DOHH2 (cell line): ENCODE measurements around the gene ADIPOR2.
A peak's percentile ranks its signal among the peaks of the same experiment; 100 is the strongest.
"Not testable (repeated sequence)": the region's sequence is repeated elsewhere in the genome, so short reads cannot be mapped to it uniquely, and the experiment has no call there.

Experiments used
- H3F3A ChIP-seq: fragments of 200-600 bp; sonication (generic), shearing (Covaris generic); 2 replicates; pipeline ENCODE4 v1.6.0; 2016; ENCODE audit warnings: antibody characterized with exemption, mild to moderate bottlenecking; ENCODE audit not compliant: control insufficient read depth, insufficient read depth
- H3K27ac ChIP-seq: fragments of 200-600 bp; sonication (generic); 2 replicates; pipeline ENCODE4 v1.5.1; 2014; ENCODE audit warnings: low read depth, mild to moderate bottlenecking, low read length, moderate library complexity
- H3K27me3 ChIP-seq: fragments of 200-600 bp; sonication (generic); 2 replicates; pipeline ENCODE4 v1.6.1; 2014; ENCODE audit warnings: mild to moderate bottlenecking, low read length, mixed read lengths; ENCODE audit not compliant: control insufficient read depth
- H3K36me3 ChIP-seq: fragments of 200-600 bp; sonication (generic); 2 replicates; pipeline ENCODE4 v1.6.1; 2014; ENCODE audit warnings: mild to moderate bottlenecking, low read length, moderate library complexity, mixed read lengths; ENCODE audit not compliant: control insufficient read depth
- H3K4me1 ChIP-seq: fragments of 200-600 bp; sonication (generic); 2 replicates; pipeline ENCODE4 v1.6.1; 2014; ENCODE audit warnings: mild to moderate bottlenecking, low read length, mixed read lengths; ENCODE audit not compliant: control insufficient read depth
- H3K4me2 ChIP-seq: fragments of 200-600 bp; sonication (generic); 2 replicates; pipeline ENCODE4 v1.6.0; 2014; ENCODE audit warnings: mild to moderate bottlenecking, low read length, moderate library complexity
- H3K4me3 ChIP-seq: fragments of 200-600 bp; sonication (generic); 2 replicates; pipeline ENCODE4 v1.5.1; 2014; ENCODE audit warnings: mild to moderate bottlenecking, low read length, mixed read lengths
- H3K79me2 ChIP-seq: fragments of 200-600 bp; sonication (generic); 2 replicates; pipeline ENCODE4 v1.6.1; 2014; ENCODE audit warnings: mild to moderate bottlenecking, low read length, mixed read lengths; ENCODE audit not compliant: control insufficient read depth
- H3K9me2 ChIP-seq: fragments of 200-600 bp; sonication (generic); replicated peaks from 2 replicates; pipeline ENCODE4 v1.6.1; 2014; ENCODE audit warnings: mild to moderate bottlenecking, low read length, mixed read lengths; ENCODE audit not compliant: control insufficient read depth
- H3K9me3 ChIP-seq: fragments of 200-600 bp; sonication (generic); 2 replicates; pipeline ENCODE4 v1.6.1; 2014; ENCODE audit warnings: antibody characterized with exemption, low read length, mixed read lengths; ENCODE audit not compliant: control insufficient read depth, insufficient read depth
- H4K20me1 ChIP-seq: fragments of 200-600 bp; sonication (generic); 2 replicates; pipeline ENCODE4 v1.6.0; 2014; ENCODE audit warnings: low read depth, mild to moderate bottlenecking, antibody characterized with exemption, low read length, moderate library complexity; ENCODE audit not compliant: control insufficient read depth, insufficient read depth
- EZH2phosphoT487 ChIP-seq: fragments of 200-600 bp; sonication (generic); IDR thresholded peaks from 2 replicates; pipeline ENCODE4 v1.6.1; 2017; ENCODE audit warnings: borderline replicate concordance, mild to moderate bottlenecking, antibody characterized with exemption, low read length, moderate library complexity, mixed read lengths
- TF ChIP-seq, protein P1 (sequence below): fragments of 200-600 bp; sonication (generic); IDR thresholded peaks from one replicate; pipeline ENCODE4 v1.5.1; 2014; ENCODE audit warnings: antibody characterized with exemption, mild to moderate bottlenecking, low read depth, low read length; ENCODE audit not compliant: poor library complexity, severe bottlenecking

The ADIPOR2 gene

DNA sequence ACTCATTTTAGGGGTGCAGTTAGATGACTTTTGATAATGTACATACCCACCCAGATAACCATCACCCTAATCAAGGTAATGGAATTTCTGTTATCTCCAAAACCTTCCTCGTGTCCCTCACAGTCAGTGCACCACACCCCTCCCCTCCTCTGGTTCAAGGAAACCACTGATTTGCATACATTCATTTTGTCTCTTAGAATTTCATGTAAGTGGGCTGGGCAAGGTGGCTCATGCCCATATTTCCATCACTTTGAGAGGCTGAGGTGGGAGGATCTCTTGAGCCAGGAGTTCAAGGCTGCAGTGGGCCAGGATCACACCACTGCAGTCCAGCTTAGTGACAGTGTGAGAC lies 15.7 kb downstream of the ADIPOR2 start:
- no peaks in the 10 kb centered on the region for H3K9me3 ChIP-seq
- peaks cover 24% of the 10 kb centered on the region for H3K36me3 ChIP-seq
- no peak for TF ChIP-seq EZH2phosphoT487
- TF ChIP-seq, protein P1, sequence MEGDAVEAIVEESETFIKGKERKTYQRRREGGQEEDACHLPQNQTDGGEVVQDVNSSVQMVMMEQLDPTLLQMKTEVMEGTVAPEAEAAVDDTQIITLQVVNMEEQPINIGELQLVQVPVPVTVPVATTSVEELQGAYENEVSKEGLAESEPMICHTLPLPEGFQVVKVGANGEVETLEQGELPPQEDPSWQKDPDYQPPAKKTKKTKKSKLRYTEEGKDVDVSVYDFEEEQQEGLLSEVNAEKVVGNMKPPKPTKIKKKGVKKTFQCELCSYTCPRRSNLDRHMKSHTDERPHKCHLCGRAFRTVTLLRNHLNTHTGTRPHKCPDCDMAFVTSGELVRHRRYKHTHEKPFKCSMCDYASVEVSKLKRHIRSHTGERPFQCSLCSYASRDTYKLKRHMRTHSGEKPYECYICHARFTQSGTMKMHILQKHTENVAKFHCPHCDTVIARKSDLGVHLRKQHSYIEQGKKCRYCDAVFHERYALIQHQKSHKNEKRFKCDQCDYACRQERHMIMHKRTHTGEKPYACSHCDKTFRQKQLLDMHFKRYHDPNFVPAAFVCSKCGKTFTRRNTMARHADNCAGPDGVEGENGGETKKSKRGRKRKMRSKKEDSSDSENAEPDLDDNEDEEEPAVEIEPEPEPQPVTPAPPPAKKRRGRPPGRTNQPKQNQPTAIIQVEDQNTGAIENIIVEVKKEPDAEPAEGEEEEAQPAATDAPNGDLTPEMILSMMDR, result no peak
- H3K9me2 ChIP-seq, result no peaks in the 10 kb centered on the region
- no peaks in the 10 kb centered on the region for H3K27me3 ChIP-seq
- H3K27ac ChIP-seq, result no peak overlapping the region
- H3F3A ChIP-seq, result 0 out of 2 replicates have a peak, but pooled peaks cover 5% of the 10 kb centered on the region
- H3K4me3 ChIP-seq, result 0 out of 2 replicates have a peak overlapping the region, but pooled peaks have one; percentile 14
- H3K79me2 ChIP-seq, result peaks cover 100% of the 10 kb centered on the region
- peaks cover 8% of the 10 kb centered on the region; the same call in 1 of the 2 replicates for H4K20me1 ChIP-seq
- peaks cover 31% of the 10 kb centered on the region for H3K4me1 ChIP-seq
- peak overlapping the region; percentile 14; the same call in 1 of the 2 replicates for H3K4me2 ChIP-seq

DNA sequence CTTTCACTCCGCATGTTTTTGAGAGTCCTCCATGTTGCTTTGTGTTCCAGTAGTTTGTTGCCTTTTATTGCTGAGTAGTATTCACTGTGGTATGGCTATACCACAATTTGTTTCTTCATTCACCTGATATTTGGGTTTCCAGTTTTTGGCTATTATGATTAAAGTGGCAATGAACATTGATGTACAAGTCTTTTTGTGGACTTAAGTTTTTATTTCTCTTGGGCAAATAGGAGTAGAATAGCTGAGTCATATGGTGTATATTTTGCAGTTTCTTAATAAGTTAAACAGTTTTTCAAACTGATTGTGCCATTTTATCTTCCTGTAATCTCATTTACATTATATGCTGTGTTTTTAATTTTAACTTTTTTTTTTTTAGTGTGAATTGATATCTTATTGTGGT lies 16.2 kb downstream of the ADIPOR2 start:
- Histone ChIP-seq H3K36me3 (peaks cover 24% of the 10 kb centered on the region), H3K4me2 (no peak overlapping the region), H3K27ac (no peak overlapping the region), H3K4me3 (0 out of 2 replicates have a peak overlapping the region, but pooled peaks have one; percentile 14), H3K27me3 (no peaks in the 10 kb centered on the region), H3F3A (0 out of 2 replicates have a peak, but pooled peaks cover 5% of the 10 kb centered on the region), H3K9me3 (no peaks in the 10 kb centered on the region), H3K4me1 (peaks cover 31% of the 10 kb centered on the region), H3K9me2 (no peaks in the 10 kb centered on the region), H4K20me1 (peaks cover 7% of the 10 kb centered on the region; the same call in 1 of the 2 replicates), H3K79me2 (peaks cover 100% of the 10 kb centered on the region)
- TF ChIP-seq, protein P1, result no peak
- no peak for TF ChIP-seq EZH2phosphoT487

DNA sequence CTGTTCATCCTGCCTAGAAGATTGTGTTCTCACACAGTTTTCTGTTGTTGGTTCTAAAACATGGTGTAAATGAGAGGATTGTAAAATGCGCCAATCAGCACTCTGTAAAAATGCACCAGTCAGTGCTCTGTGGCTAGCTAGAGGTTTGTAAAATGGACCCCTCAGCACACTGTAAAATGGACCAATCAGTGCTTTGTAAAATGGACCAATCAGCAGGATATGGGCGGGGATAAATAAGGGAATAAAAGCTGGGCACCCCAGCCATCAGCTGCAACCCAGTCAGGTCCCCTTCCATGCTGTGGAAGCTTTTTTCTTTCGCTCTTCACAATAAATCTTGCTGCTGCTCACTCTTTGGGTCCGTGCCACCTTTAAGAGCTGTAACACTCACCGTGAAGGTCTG lies 19.1 kb downstream of the ADIPOR2 start:
- not testable (repeated sequence) for H4K20me1 ChIP-seq, H3K9me3 ChIP-seq, H3K4me2 ChIP-seq, H3K9me2 ChIP-seq, H3K4me3 ChIP-seq, H3K27me3 ChIP-seq, H3F3A ChIP-seq, H3K27ac ChIP-seq
- Histone ChIP-seq H3K79me2 (peaks cover 100% of the 10 kb centered on the region), H3K4me1 (peaks cover 17% of the 10 kb centered on the region), H3K36me3 (peaks cover 34% of the 10 kb centered on the region)

DNA sequence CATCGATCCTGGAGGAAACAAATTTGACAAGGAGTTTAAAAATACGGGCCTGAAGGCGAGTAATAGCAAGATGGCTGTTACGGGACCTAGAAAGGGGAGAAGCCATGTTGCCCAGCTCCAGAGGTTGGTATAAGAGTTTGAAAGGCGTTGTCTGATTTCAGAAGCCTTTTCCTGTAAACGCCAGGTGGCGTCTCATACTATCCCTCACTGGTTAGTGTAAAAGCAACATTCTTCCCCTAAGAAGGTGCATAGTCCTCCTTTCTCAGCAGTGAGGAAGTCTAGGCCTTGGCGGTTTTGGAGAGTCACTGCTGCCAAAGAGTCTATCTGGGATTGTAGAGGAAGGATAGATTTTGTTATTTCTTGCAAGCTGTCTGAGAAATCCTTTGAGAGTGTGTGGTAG lies 20.0 kb downstream of the ADIPOR2 start:
- not testable (repeated sequence) for H3K4me2 ChIP-seq, H3K9me3 ChIP-seq, H3K27me3 ChIP-seq, H4K20me1 ChIP-seq, H3F3A ChIP-seq, H3K4me3 ChIP-seq, H3K27ac ChIP-seq, H3K9me2 ChIP-seq
- Histone ChIP-seq H3K79me2 (peaks cover 100% of the 10 kb centered on the region), H3K36me3 (peaks cover 30% of the 10 kb centered on the region), H3K4me1 (peaks cover 18% of the 10 kb centered on the region)

DNA sequence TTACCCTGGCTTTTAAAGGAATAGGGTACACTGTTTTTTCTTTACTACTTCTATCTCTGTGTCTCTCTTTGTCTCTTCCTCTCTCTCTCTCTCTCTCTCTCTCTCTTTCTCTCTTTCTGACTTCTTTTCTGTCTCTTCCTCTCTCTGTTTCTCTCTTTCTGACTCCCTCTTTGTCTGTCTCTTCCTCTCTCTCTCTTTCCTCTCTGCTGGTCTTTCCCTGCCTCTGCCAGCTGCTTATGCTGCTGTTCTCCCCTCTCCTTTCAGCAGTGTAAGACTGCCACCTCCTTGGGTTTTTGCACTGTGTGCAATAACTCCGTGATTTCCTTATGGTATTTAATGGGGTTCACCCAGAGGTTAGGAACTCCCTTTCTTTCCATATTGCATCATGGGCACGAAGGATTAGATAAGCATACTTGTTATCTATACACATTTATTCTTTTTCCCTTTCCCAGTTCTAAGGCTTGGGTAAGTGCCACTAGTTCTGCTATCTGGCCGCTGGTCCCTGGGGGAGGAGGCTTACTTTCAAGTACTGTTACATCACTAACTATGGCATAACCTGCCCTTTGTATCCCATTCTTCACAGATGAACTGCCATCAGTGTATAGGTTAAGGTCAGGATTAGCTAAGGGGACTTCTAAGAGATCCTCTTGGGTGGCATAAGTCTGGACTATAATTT lies 20.8 kb downstream of the ADIPOR2 start:
- not testable (repeated sequence) for H4K20me1 ChIP-seq, H3K27me3 ChIP-seq, H3K9me2 ChIP-seq, H3K4me3 ChIP-seq, H3K4me2 ChIP-seq, H3F3A ChIP-seq, H3K27ac ChIP-seq, H3K9me3 ChIP-seq
- Histone ChIP-seq H3K4me1 (peaks cover 18% of the 10 kb centered on the region), H3K36me3 (peaks cover 25% of the 10 kb centered on the region), H3K79me2 (peaks cover 100% of the 10 kb centered on the region)

DNA sequence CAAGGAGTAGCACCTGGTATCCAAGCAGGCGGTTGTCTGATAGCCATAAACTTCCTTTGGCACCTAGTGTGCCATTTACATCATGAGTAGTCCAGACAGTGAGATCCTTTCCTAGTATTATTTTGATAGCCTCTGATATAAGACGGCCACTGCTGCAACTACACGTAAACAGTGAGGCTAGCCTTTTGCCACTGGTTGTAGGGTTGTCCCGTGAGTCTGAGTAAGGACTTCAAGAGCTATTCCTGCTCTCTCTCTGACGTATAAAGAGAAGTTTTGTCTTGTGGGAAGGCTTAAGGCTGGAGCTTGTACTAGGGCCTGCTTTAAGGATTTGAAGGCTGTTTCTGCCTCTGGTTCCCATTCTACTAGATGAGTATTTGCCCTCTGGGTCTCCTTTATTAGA lies 21.4 kb downstream of the ADIPOR2 start:
- peaks cover 21% of the 10 kb centered on the region for H3K36me3 ChIP-seq
- H3K4me2 ChIP-seq, H4K20me1 ChIP-seq, H3K27me3 ChIP-seq, H3K9me2 ChIP-seq, H3K4me3 ChIP-seq, H3K9me3 ChIP-seq, H3F3A ChIP-seq, H3K27ac ChIP-seq: not testable (repeated sequence)
- H3K79me2 ChIP-seq, result peaks cover 100% of the 10 kb centered on the region
- peaks cover 14% of the 10 kb centered on the region for H3K4me1 ChIP-seq
